B cell (primary cell): Measurements from ENCODE around the gene PSMA6. TPM values are rescaled to one million over a fixed set of nuclear protein-coding genes. Genes with fewer than 3 reads are reported as not detected.

Experiments used
- ATAC-seq: fragments of 200-7000 bp; cut with Tn5 transposase; one replicate; pipeline ENCODE4 v1.10.0; 2021; ENCODE audit warnings: low read depth, mild to moderate bottlenecking, moderate number of reproducible peaks, moderate library complexity
- CTCF ChIA-PET: fragments of 350-600 bp; sonication (Branson Sonifier 250); formaldehyde crosslinking; loops from one replicate; lab custom pipeline; 2021; ENCODE audit warnings: antibody characterized with exemption, inconsistent platforms; lab: Charles Lee
- POLR2A ChIA-PET: fragments of 350-600 bp; sonication (Branson Sonifier 250); formaldehyde crosslinking; loops from one replicate; lab custom pipeline; 2021; ENCODE audit warnings: antibody characterized with exemption; lab: Charles Lee
- DNase-seq: peaks from one replicate; pipeline ENCODE4 v3.0.0; 2013
- H2AFZ ChIP-seq: 2 replicates; pipeline ENCODE4 v1.6.1; 2012; ENCODE audit warnings: mild to moderate bottlenecking, low read depth, low read length; ENCODE audit not compliant: insufficient read depth, poor library complexity, severe bottlenecking
- H3K27ac ChIP-seq, 2 donors: 1 replicate in 1 of 2; 2 replicates in 1 of 2; pipeline ENCODE4 v1.5.1; 2012 to 2013; ENCODE audit warnings: low read length in 2 of 2, mild to moderate bottlenecking in 2 of 2, moderate library complexity in 1 of 2
- H3K27me3 ChIP-seq, 4 experiments: fragments of 200-600 bp in 1 of 4; sonication (generic) in 1 of 4; replicated peaks in 1 of 4; 1 replicate in 2 of 4; 2 replicates in 2 of 4; pipeline versions ENCODE4 v1.6.1 to v1.7.0; 2013 to 2016; ENCODE audit warnings: low read length in 3 of 4, mild to moderate bottlenecking in 2 of 4, mixed read lengths in 1 of 4, moderate library complexity in 1 of 4; ENCODE audit not compliant: insufficient read depth in 4 of 4, control insufficient read depth in 3 of 4; ENCODE audit errors: control extremely low read depth in 1 of 4
- H3K36me3 ChIP-seq, 2 experiments: replicated peaks in 1 of 2; 1 replicate in 1 of 2; 2 replicates in 1 of 2; pipeline versions ENCODE4 v1.6.1 to v1.7.1; 2013; ENCODE audit warnings: low read length in 1 of 2; ENCODE audit not compliant: insufficient read depth in 2 of 2, control insufficient read depth in 1 of 2; ENCODE audit errors: control extremely low read depth in 1 of 2, extremely low read depth in 1 of 2
- H3K4me1 ChIP-seq, 2 donors: fragments of 200-600 bp in 1 of 2; sonication (generic) in 1 of 2; 1 replicate in 1 of 2; 2 replicates in 1 of 2; pipeline versions ENCODE4 v1.5.1 to v1.6.1; 2013 to 2017; ENCODE audit warnings: low read length in 2 of 2; ENCODE audit not compliant: control insufficient read depth in 2 of 2, insufficient read depth in 2 of 2
- H3K4me2 ChIP-seq: replicated peaks from 2 replicates; pipeline ENCODE3; 2012; ENCODE audit warnings: mild to moderate bottlenecking, low read depth, low read length; ENCODE audit not compliant: poor library complexity, severe bottlenecking
- H3K4me3 ChIP-seq, 5 experiments: fragments of 200-600 bp in 1 of 5; sonication (generic) in 1 of 5; 1 replicate in 3 of 5; 2 replicates in 2 of 5; pipeline versions ENCODE4 v1.5.1 to v1.7.0; 2011 to 2016; ENCODE audit warnings: low read length in 4 of 5, mild to moderate bottlenecking in 4 of 5, low read depth in 2 of 5, control low read depth in 1 of 5, moderate library complexity in 1 of 5; ENCODE audit not compliant: insufficient read depth in 1 of 5; ENCODE audit errors: control extremely low read depth in 1 of 5, extremely low read depth in 1 of 5
- H3K79me2 ChIP-seq: fragments of 200-600 bp; sonication (generic); one replicate; pipeline ENCODE4 v1.6.0; 2016; ENCODE audit warnings: low read length; ENCODE audit not compliant: control insufficient read depth, insufficient read depth
- H3K9ac ChIP-seq: fragments of 200-600 bp; sonication (generic); 2 replicates; pipeline ENCODE4 v1.6.1; 2017; ENCODE audit warnings: mild to moderate bottlenecking, low read length, moderate library complexity
- H3K9me3 ChIP-seq, 3 donors: one replicate each; pipeline versions ENCODE4 v1.6.1 to v1.7.1; 2013; ENCODE audit warnings: low read length in 2 of 3; ENCODE audit not compliant: control insufficient read depth in 2 of 3, insufficient read depth in 1 of 3; ENCODE audit errors: control extremely low read depth in 1 of 3
- H4K20me1 ChIP-seq: 2 replicates; pipeline ENCODE4 v1.6.0; 2012; ENCODE audit warnings: mild to moderate bottlenecking, low read length; ENCODE audit not compliant: insufficient read depth, control insufficient read depth, poor library complexity, severe bottlenecking
- H3K27ac Mint-ChIP-seq: one replicate; pipeline ENCODE4 v1.8.0; 2021; ENCODE audit warnings: mixed read lengths
- H3K27me3 Mint-ChIP-seq: one replicate; pipeline ENCODE4 v1.8.0; 2021; ENCODE audit warnings: mixed read lengths
- H3K4me1 Mint-ChIP-seq: one replicate; pipeline ENCODE4 v1.8.0; 2021; ENCODE audit warnings: mixed read lengths
- H3K4me3 Mint-ChIP-seq: one replicate; pipeline ENCODE4 v1.8.0; 2021; ENCODE audit warnings: mixed read lengths
- H3K9me3 Mint-ChIP-seq: one replicate; pipeline ENCODE4 v1.8.0; 2022; ENCODE audit warnings: mixed read lengths; ENCODE audit not compliant: insufficient read depth
- CTCF ChIP-seq: fragments of 200-600 bp; IDR thresholded peaks from one replicate; pipeline ENCODE4 v1.8.0; 2022; ENCODE audit warnings: antibody characterized with exemption, mild to moderate bottlenecking
- EZH2 ChIP-seq: IDR thresholded peaks from 2 replicates; pipeline ENCODE4 v1.6.1; 2012; ENCODE audit warnings: borderline replicate concordance, low read depth, mild to moderate bottlenecking, moderate library complexity, low read length; ENCODE audit not compliant: insufficient read depth, poor library complexity, severe bottlenecking
- WGBS: methylation state at CpG from one replicate; pipeline ENCODE4 v1.1.5; 2013; ENCODE audit warnings: missing lambda C conversion rate; ENCODE audit not compliant: insufficient coverage; 5-methylcytosine and 5-hydroxymethylcytosine counted together
- intact Hi-C: fragments of 100-400 bp; cut with micrococcal nuclease; formaldehyde crosslinking; loops from one replicate; pipeline ENCODE4 v1.10.0; 2022
- polyA plus RNA-seq: library from polyadenylated mRNA; depleted of rRNA; stranded (reverse); fragments of >200 nt; gene quantifications from 2 replicates; pipeline ENCODE4 v1.2.3, GENCODE V29; 2012
- total RNA-seq, 2 donors: library from RNA; stranded (reverse); fragments of 120-200 nt in 1 of 2; gene quantifications; 1 replicate in 1 of 2; 2 replicates in 1 of 2; pipeline versions ENCODE4 v1.2.3 to v1.2.4, GENCODE V29; 2013 to 2022

The PSMA6 gene
- total and polyA plus RNA-seq, 2 donors (not counting 1 experiment from before 2014, with no cell fraction given), result 47.0 to 70.6 TPM

- intact Hi-C loops, result no loop called here
- POLR2A ChIA-PET, result no interaction called here
- no peaks in the 10 kb centered on the region for H3K36me3 ChIP-seq
- H3K79me2 ChIP-seq, result no peaks in the 10 kb centered on the region
- H2AFZ ChIP-seq, result no peak overlapping the region
- H3K9ac ChIP-seq, result no peak overlapping the region
- H3K4me3 Mint-ChIP-seq, result no peak overlapping the region
- H3K4me3 ChIP-seq, result no peak overlapping the region
- no peak overlapping the region for H3K27ac Mint-ChIP-seq
- TF ChIP-seq EZH2 (no peak), CTCF (no peak)
- peaks cover 23% of the 10 kb centered on the region for H3K4me1 Mint-ChIP-seq
- ATAC-seq, result no peak
- H3K9me3 ChIP-seq, result no peaks in the 10 kb centered on the region
- H3K4me2 ChIP-seq, result no peak overlapping the region
- no peaks in the 10 kb centered on the region for H3K27me3 Mint-ChIP-seq
- 84% methylated on average over 15 of the region's 15 CpGs for WGBS
- H3K9me3 Mint-ChIP-seq, result no peaks in the 10 kb centered on the region
- no peaks in the 10 kb centered on the region for H4K20me1 ChIP-seq
- H3K27ac ChIP-seq, result no peak overlapping the region
- no peaks in the 10 kb centered on the region for H3K27me3 ChIP-seq
- CTCF ChIA-PET, result no interaction called here
- H3K4me1 ChIP-seq, result peaks cover 10 to 13% of the 10 kb centered on the region in 2 donors
- no peak for DNase-seq
Observed at GRCh38 chr14:35333797-35334743, 41.9 kb downstream of the PSMA6 start.
